Fibroblast of skin of right quadriceps (primary cell): ENCODE measurements around the gene DDX10.

ENCODE experiments used
- DNase-seq: peaks from one replicate; pipeline ENCODE4 v3.0.0-alpha.2; 2013

The DDX10 gene

GRCh38 chr11:108958368-108959104 is 293.7 kb downstream of the DDX10 start:
- peak; percentile 68 for DNase-seq

GRCh38 chr11:108959105-108959761 is 294.4 kb downstream of the DDX10 start:
- DNase-seq = peak; percentile 38

- DNase-seq = no peak
Observed at GRCh38 chr11:108959874-108960273, 295.0 kb downstream of the DDX10 start.

- DNase-seq = no peak
Observed at GRCh38 chr11:108960501-108960900, 295.6 kb downstream of the DDX10 start.

- DNase-seq = no peak
Observed at GRCh38 chr11:108961095-108961494, 296.2 kb downstream of the DDX10 start.

GRCh38 chr11:108963118-108963517 is 298.2 kb downstream of the DDX10 start:
- DNase-seq = peak; percentile 39

GRCh38 chr11:108965306-108966001 is 300.6 kb downstream of the DDX10 start:
- peak; percentile 77 for DNase-seq

- DNase-seq = no peak
Observed at GRCh38 chr11:108966206-108966605, 301.3 kb downstream of the DDX10 start.

- no peak for DNase-seq
Observed at GRCh38 chr11:108966978-108967377, 302.1 kb downstream of the DDX10 start.

- DNase-seq = no peak
Observed at GRCh38 chr11:108967571-108967970, 302.7 kb downstream of the DDX10 start.

- DNase-seq = no peak
Observed at GRCh38 chr11:108970221-108970991, 305.5 kb downstream of the DDX10 start.

GRCh38 chr11:108973402-108974162 is 308.7 kb downstream of the DDX10 start:
- DNase-seq = peak; percentile 92

- DNase-seq = no peak
Observed at GRCh38 chr11:108975026-108975425, 310.2 kb downstream of the DDX10 start.

- no peak for DNase-seq
Observed at GRCh38 chr11:108975641-108976071, 310.8 kb downstream of the DDX10 start.

GRCh38 chr11:108983636-108984420 is 319.0 kb downstream of the DDX10 start:
- DNase-seq = peak; percentile 73

GRCh38 chr11:108984523-108984922 is 319.7 kb downstream of the DDX10 start:
- DNase-seq = no peak

- DNase-seq = peak; percentile 30
Observed at GRCh38 chr11:108985236-108985944, 320.5 kb downstream of the DDX10 start.

GRCh38 chr11:108985945-108986279 is 321.0 kb downstream of the DDX10 start:
- peak; percentile 74 for DNase-seq
